Brain microvascular endothelial cell (primary cell): Measurements from ENCODE around the gene COL7A1.

Experiments used
- DNase-seq: peaks from one replicate; pipeline ENCODE4 v3.0.0-alpha.2; 2020
- H3K27ac ChIP-seq: fragments of 250-450 bp; sonication (Bioruptor Pico); 2 replicates; pipeline ENCODE4 v1.5.1; 2020; ENCODE audit warnings: mild to moderate bottlenecking, moderate library complexity
- H3K27me3 ChIP-seq: fragments of 250-450 bp; sonication (Bioruptor Pico); replicated peaks from 2 replicates; pipeline ENCODE4 v1.5.1; 2020; ENCODE audit warnings: mild to moderate bottlenecking
- H3K36me3 ChIP-seq: fragments of 250-450 bp; sonication (Bioruptor Pico); replicated peaks from 2 replicates; pipeline ENCODE4 v1.5.1; 2020; ENCODE audit warnings: mild to moderate bottlenecking
- H3K4me3 ChIP-seq: 2 replicates; pipeline ENCODE4 v1.5.1; 2011; ENCODE audit warnings: low read depth, mild to moderate bottlenecking, control low read depth, low read length, moderate library complexity
- CTCF ChIP-seq: IDR thresholded peaks from 2 replicates; pipeline ENCODE4 v1.5.1; 2011; ENCODE audit warnings: low read depth, mild to moderate bottlenecking, moderate library complexity, low read length, control low read depth, inconsistent platforms; ENCODE audit errors: missing control alignments
- in situ Hi-C: cut with HindIII; loops from 2 replicates; pipeline ENCODE4 v1.10.0; 2017; ENCODE audit warnings: low sequenced_read_pairs, low pct_ligation_motif_present

The COL7A1 gene

GRCh38 chr3:48625600-48625999 is 30.5 kb upstream of the COL7A1 start:
- H3K36me3 ChIP-seq = peaks cover 31% of the 10 kb centered on the region
- no peak overlapping the region for H3K4me3 ChIP-seq
- no peak for TF ChIP-seq CTCF
- in situ Hi-C loops = no loop called here
- no peaks in the 10 kb centered on the region for H3K27me3 ChIP-seq
- H3K27ac ChIP-seq = no peak overlapping the region
- no peak for DNase-seq

DNA sequence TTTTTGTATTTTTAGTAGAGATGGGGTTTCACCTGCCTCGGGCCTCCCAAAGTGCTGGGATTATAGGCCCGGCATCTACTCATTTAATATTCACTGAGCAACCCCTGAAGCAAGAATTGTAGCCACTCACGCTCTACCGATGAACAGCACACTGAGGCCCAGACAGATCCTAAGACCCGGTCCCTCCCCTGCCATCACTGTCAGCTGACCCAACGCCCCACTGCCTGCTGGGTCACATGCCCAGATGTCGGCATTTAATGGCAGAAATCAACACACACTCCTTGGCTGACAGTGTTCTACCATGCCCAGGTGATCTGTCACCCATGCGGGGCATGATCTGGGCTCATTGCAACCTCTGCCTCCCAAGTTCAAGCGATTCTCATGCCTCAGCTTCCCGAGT is 29.6 kb upstream of the COL7A1 start:
- H3K36me3 ChIP-seq = peaks cover 24% of the 10 kb centered on the region
- DNase-seq = no peak
- no peaks in the 10 kb centered on the region for H3K27me3 ChIP-seq
- in situ Hi-C loops = no loop called here
- TF ChIP-seq CTCF = no peak
- no peak overlapping the region for H3K4me3 ChIP-seq
- no peak overlapping the region for H3K27ac ChIP-seq

- H3K4me3 ChIP-seq = no peak overlapping the region
- TF ChIP-seq CTCF = no peak
- DNase-seq = no peak
- H3K27me3 ChIP-seq = no peaks in the 10 kb centered on the region
- peaks cover 19% of the 10 kb centered on the region for H3K36me3 ChIP-seq
- in situ Hi-C loops = no loop called here
- H3K27ac ChIP-seq = no peak overlapping the region
These were observed 28.9 kb upstream of the COL7A1 start for GRCh38 chr3:48623851-48624547.

DNA sequence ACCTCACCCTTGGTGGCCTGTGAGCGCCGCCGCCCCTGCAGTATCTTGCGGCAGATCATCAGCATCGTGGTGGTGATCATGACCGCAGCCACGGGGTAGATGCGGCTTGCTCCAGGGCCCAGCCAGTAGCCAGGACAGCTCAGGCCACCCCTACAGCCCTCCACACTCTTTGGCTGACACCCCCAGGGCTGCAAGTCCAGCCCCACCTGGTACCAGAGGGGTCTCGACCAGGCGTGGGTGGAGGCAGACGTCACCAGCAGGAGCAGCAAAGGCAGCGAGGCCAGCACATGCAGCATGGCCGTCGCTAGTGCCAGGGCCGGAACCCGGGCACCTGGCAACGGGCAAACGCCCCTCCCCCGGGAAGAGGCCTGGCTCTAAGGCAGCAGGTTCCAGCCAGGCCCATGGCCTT is 26.3 kb upstream of the COL7A1 start, which contains the start of gene TMEM89:
Gene TMEM89 (minus strand): TSS at position 309 of the 409 bp plus-strand sequence. CDS start 13 bp downstream, at position 296.
- in situ Hi-C loops = no loop called here
- DNase-seq = no peak
- H3K4me3 ChIP-seq = no peak within 1 kb of the TSS
- no peak for TF ChIP-seq CTCF
- peaks cover 2% of the 10 kb centered on the region for H3K36me3 ChIP-seq
- H3K27ac ChIP-seq = no peak within 1 kb of the TSS
- H3K27me3 ChIP-seq = no peaks in the 10 kb centered on the region

DNA sequence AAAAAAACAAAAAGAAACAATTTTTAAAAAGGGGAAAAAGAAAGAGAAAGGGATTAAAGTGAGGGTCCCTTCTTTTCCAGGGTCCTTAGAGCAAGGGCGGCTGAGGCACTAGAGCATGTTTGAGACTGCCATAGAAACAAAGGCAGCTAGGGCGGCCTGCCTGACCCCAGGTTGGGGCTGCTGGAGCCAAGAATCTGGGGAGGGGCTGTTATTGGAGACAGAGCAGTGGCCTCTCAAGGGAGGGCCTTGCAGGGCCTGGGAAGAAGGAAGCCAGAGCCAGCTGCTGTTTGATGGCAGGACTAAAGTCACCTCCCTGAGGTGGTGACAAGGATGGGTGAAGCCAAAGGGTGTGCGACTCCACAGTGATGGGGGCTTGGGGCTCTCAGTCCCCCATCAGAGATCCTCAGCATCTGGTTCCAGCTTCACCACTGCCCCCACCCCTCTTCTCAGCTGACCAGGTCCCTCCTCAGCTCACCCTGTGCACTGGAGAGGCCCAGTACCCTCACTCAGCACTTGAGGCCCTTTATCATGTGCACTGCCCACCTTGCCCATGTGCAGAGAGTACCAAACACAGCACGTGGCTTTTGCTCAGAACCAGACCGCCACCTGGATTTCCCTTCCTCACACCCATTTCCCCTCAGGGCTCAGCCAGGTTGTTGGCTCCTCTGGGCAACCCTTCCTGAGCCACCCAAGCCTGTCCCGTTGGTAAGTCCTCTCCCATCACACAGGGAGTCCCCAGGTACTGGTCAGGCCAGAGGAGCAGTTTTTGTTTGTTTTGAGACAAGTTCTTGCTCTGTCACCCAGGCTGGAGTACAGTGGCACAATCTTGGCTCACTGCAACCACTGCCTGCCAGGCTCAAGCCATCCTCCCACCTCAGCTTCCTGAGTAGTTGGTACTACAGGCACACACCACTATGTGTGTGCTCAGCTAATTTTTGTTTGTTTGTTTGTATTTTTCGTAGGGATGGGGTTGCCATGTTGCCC is 24.7 kb upstream of the COL7A1 start:
- Histone ChIP-seq H3K27me3 (no peaks in the 10 kb centered on the region), H3K36me3 (no peaks in the 10 kb centered on the region), H3K27ac (no peak overlapping the region), H3K4me3 (no peak overlapping the region)
- no peak for DNase-seq
- in situ Hi-C loops = no loop called here
- TF ChIP-seq CTCF = no peak
